A549 (cell line): Measurements from ENCODE around the gene FAM89B.

Source experiments
- CEBPB ChIP-seq, 2 experiments: fragments of >200 bp in 1 of 2; sonication (Bioruptor Twin) in 1 of 2; formaldehyde crosslinking in 1 of 2; IDR thresholded peaks; 2 replicates each; pipeline ENCODE4 v1.6.1; 2012 to 2016
- SREBF2 ChIP-seq: fragments of 450-650 bp; IDR thresholded peaks from 2 replicates; pipeline ENCODE4 v1.6.1; 2014; ENCODE audit warnings: mild to moderate bottlenecking, moderate library complexity
- TF ChIP-seq, protein P1 (sequence below): fragments of >200 bp; sonication (Bioruptor Twin); formaldehyde crosslinking; IDR thresholded peaks from 3 replicates; pipeline ENCODE4 v1.5.1; 2016
- TF ChIP-seq, protein P2 (sequence below): fragments of >200 bp; sonication (Bioruptor Twin); formaldehyde crosslinking; IDR thresholded peaks from 3 replicates; pipeline ENCODE4 v1.6.1; 2016

DNA sequence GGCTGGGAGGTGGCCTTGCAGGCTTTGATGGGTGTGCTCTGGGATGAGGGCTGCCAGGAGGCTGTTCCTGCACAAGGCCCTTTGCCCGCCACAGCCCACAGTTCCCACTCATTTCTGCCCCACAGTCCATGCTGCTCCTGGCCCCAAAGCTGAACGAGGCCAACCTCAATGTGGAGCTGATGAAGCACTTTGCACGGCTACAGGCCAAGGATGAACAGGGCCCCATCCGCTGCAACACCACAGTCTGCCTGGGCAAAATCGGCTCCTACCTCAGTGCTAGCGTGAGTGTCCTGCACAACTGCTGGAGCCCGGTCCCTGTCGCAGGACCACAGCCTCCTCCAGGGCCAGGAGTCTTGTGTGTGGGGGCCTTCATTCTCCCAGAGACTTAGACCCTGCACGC is 37.2 kb upstream of the FAM89B start:
- TF ChIP-seq CEBPB (IDR thresholded peaks at IDR 0.05) (no peak), SREBF2 (no peak)
- TF ChIP-seq, protein P1, sequence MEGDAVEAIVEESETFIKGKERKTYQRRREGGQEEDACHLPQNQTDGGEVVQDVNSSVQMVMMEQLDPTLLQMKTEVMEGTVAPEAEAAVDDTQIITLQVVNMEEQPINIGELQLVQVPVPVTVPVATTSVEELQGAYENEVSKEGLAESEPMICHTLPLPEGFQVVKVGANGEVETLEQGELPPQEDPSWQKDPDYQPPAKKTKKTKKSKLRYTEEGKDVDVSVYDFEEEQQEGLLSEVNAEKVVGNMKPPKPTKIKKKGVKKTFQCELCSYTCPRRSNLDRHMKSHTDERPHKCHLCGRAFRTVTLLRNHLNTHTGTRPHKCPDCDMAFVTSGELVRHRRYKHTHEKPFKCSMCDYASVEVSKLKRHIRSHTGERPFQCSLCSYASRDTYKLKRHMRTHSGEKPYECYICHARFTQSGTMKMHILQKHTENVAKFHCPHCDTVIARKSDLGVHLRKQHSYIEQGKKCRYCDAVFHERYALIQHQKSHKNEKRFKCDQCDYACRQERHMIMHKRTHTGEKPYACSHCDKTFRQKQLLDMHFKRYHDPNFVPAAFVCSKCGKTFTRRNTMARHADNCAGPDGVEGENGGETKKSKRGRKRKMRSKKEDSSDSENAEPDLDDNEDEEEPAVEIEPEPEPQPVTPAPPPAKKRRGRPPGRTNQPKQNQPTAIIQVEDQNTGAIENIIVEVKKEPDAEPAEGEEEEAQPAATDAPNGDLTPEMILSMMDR: no peak
- TF ChIP-seq, protein P2, sequence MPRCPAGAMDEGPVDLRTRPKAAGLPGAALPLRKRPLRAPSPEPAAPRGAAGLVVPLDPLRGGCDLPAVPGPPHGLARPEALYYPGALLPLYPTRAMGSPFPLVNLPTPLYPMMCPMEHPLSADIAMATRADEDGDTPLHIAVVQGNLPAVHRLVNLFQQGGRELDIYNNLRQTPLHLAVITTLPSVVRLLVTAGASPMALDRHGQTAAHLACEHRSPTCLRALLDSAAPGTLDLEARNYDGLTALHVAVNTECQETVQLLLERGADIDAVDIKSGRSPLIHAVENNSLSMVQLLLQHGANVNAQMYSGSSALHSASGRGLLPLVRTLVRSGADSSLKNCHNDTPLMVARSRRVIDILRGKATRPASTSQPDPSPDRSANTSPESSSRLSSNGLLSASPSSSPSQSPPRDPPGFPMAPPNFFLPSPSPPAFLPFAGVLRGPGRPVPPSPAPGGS: no peak
